GM18520 (cell line): ENCODE data around the gene IPCEF1.

Experiments used
- ATAC-seq: cut with Tn5 transposase; IDR thresholded peaks from one replicate; pipeline ENCODE4 v1.9.1; 2021; ENCODE audit not compliant: unreplicated experiment

The IPCEF1 gene

DNA sequence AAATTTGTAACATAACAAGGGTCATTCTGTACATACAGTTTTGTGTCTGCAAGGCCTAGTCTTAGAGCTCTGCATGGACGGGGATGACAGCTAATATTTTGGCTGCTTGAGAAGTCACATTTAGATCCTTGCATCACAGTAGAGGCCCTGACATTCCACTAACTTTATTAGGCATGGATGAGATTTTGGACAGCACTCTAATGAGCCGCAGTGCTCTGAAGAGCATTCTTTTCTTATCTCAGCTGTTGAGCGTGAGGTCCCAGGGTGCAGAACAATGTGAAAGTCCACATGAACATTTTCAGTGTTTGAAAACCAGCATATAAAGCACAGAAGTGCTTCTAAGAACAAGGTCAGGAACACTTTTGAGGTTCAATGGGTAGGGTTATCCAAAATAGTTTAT lies 58.9 kb downstream of the IPCEF1 start:
- ATAC-seq = no peak

DNA sequence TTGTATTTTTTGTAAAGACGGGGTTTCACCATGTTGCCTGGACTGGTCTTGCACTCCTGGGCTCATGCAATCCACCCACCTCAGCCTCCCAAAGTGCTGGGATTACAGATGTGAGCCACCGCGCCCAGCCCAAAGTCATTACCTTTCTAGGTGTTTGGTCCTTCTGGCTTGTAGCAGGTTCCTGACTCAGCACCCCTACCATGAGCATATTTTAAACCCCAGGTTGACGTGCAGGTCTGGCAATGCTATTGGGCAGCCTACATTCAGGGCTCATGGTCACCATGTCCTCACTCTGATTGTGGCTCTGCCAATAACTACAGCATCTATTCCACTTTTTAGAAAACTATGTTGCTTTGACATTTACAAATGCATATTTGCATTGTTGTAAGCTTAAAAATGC lies 59.4 kb downstream of the IPCEF1 start:
- ATAC-seq = no peak

DNA sequence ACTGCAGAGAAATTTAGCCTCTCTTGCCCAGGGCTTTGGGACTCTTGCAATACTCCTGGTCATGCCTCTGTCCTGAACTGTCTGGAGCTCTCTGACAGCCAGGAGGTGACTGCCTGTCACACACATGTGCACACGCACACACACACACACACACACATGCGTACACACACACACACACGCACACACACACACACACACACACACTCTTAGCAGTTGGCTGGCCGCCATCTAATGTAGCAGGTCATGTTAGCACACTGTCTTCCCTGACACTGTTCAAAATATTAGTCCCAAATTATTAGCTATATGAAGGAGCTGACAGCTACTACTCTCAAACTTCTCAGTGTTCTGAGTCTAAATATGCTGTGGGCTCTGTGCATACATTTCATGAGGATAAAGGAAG lies 60.9 kb downstream of the IPCEF1 start:
- no peak for ATAC-seq

DNA sequence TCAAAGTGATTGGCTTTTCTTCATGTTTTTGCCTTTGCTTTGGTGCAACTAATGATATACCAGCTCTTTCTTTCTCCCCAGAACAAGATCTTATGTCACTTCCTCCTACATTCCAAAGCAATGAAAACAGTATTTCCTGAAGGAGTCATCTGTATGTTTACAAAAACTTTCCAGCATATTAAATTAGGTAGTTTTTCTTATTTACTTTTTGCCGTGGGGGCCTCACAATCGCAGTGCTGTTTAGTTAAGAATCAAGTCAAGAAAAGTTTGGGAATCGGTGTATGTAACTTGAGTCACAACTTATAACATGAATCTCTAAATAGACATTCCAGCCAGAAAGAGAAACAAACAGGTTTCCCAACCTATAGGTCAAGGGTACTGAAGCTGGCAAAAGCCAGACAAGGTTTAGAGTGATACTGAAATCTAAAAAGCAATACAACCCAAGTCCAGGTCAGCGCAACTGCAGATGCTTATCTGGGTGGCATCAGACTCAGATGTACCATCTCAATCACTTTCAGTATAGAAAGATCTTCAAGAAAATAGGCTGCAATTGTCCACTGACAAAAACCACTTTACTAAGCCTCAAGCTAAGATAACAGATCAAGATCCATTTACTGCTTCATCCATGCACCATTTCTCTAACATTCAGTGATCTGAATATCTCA lies 63.6 kb downstream of the IPCEF1 start:
- ATAC-seq = no peak

DNA sequence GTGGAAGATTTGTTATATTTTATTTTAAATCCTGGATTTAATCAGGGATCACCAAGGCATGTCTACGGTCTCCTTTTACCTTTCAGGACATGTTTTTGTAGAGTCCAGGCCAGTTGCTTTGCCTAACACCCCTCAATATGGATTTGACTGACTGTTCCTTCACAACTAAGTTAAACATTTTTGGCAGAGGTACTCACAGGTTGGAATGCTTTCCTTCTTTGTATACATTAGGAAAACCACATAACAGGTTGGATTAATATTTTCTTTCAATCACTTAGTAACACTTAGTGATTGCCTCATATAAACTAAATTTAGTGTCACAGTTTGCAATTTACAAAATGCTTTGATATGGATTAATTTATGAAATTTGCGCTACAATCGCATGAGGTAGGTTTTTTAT lies 64.5 kb downstream of the IPCEF1 start:
- no peak for ATAC-seq

DNA sequence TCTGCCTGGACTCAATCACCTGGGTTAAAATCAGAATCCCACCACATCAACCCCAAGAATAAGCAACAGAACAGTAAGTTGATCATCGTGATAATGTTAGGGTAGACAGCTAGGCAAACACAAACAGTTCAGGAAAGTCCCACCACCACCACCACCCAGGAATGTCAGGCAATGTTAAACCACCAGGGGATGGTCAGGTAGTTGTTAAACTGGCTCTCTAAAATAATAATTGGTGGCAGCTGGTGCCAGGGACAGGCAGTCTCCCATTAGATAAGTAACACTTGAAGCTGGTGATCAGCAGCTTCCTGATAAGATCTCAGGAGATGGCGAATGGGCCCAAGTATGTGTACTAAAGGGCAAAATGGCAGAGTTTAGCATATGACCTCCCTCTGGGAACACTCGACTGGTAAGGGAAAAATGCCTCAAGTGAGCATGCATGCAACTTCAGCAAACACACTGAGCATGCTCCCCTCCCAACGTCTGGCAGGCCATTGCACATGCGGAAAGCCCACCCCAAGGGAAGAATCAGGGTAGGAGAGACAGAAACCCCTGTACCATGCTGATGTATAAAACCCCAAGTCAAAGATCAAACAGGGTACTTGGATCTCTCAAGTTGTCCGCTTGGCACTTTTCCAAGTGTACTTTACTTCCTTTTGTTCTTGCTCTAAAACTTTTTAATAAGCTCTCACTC lies 66.6 kb downstream of the IPCEF1 start:
- ATAC-seq = no peak

DNA sequence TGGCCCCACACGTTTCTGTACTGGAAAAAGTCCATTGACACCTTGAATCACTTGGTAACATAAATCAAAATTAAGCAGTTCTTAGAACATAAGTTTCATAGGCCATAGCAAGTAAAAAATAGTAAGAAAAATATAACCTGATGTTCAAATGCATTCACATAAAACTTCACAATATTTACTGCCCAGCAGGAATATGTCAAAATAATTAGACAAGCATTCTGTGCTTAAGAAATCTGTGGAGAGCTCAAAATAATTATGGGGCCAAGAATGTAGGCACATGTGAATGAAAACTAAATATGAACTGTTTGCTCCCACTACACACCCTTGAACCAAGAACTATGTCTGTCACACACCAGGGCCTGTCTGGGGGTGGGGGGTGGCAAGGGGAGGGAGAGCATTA lies 70.8 kb downstream of the IPCEF1 start:
- ATAC-seq = no peak

DNA sequence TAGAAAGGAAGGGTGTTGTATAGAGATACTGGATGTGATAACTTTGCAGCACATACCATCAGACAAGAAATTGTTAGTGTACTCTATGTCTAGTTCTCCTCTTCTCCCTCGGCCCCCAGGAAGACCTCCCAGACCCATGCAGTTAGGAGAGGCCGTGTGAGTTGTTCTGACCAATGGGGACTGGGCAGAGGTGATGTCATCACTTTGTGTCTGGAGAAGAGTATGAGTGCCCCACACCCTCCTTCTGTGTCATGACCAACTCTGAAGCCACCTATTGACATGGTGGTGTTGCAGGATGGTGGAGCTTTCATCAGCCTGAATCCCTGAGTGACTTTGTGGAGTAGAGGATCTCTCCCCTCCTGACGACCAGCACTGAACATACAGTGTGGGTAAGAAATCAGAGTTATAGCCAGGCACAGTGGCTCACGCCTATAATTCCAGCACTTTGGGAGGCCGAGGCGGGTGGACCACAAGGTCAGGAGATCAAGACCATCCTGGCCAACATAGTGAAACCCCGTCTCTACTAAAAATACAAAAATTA lies 72.2 kb downstream of the IPCEF1 start:
- ATAC-seq = no peak

DNA sequence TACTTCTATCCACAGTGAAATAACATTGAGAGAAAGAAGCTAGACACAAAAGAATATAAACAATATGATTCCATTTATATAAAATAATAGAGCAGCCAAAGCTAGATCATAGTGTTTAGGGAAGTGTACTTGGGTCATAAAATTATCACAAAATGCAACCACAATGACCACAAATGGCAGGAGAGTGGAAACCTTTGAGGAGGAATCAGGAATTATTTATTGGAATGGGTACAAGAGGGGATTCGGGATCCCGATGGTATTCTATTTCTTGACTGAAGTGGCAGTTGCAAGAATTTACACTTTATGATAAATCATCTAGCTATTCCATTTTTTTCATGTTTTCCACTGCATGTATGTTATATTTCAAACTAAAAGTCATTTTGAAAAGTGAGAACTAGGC lies 76.1 kb downstream of the IPCEF1 start:
- ATAC-seq = no peak

DNA sequence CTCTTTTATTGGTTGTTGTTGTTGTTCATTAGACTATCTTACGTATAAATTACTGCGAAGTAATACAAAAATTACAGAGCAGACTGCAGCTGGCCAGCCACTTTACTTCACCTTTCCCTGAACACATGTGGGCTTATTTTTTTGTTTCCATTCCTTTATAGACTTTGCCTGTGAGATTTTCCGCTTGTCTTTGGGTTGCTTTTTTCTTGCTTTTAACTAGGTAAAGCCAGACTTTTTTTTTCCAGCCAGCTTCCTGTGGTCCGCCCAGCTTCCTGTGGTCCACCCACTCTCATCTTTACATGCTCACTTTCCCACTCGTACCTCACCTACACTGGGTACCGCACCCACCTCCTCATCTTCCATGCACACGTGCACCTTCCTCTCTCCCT lies 79.0 kb downstream of the IPCEF1 start:
- ATAC-seq = no peak

DNA sequence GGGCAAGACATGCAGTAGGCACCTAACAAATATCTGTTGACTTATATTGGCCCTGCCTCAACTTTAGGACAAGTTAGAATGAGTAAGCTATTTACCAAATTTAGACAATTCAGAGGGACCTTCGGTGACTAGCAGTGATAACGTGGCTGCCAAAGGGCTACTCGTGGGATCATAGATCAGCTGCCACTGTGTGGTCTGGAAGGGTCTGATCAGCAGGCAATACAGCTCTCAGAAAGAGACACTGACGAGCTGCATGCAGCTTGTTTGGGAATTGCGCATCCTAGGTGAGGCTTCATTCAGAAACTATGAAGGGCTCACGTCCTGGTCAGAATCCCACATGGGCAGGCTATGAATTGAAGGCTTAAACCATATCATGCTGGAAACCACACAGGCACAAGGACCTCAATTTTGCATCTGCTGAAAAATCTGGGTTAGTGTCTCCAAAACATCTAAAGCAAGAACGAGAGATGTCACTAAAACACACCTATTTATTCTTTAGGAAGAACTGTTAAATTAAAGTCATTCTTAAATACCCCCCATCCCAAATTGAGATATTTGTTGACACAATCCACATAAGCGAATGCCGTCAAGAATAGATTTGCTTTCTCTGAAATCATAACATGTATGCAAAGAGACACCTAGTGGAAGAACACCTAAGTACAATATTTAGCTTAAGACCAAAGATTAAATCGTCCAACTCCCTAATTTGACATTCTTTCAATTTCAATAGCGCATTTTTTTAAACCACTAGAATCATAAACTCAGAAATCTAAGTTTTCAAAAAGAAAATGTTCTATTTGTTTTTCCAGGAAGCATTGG lies 79.6 kb downstream of the IPCEF1 start:
- ATAC-seq = peak; percentile 46

DNA sequence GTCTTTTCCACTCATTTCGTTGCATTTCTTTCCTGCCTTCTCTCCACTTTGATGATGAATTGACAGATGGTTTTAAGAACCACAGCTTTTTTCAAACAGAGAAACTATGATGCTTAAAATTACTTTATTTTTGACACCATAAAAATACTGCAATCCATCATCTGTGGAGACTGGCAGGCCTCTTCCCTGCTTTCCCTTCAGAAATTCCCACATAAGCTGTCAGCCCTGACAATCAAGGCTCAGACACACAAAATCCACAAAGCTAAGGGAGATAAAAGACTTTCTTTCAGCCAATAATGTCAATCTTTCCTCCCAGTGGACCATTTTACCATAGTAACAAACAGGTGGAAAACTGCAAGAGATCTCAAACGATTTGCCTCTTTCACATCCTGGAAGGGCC lies 82.4 kb downstream of the IPCEF1 start:
- no peak for ATAC-seq

DNA sequence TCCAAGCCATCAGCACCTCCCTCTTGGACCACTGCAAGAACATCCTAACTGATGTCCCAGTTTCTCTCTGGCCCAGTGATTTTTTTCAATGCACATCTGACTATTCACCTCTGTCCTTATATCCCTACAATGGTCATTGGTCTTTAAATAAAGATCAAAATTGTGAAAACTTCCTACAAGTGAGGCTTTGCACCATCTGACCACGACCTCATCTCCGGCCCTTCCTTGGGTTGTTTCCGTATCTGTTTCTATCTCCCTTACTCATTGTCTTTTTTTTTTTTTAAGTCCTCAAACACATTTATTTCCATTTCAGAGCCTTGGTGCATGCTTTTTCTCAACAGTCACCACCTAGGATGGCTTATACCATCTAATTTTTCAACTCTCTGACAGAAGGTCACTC lies 88.1 kb downstream of the IPCEF1 start:
- no peak for ATAC-seq

DNA sequence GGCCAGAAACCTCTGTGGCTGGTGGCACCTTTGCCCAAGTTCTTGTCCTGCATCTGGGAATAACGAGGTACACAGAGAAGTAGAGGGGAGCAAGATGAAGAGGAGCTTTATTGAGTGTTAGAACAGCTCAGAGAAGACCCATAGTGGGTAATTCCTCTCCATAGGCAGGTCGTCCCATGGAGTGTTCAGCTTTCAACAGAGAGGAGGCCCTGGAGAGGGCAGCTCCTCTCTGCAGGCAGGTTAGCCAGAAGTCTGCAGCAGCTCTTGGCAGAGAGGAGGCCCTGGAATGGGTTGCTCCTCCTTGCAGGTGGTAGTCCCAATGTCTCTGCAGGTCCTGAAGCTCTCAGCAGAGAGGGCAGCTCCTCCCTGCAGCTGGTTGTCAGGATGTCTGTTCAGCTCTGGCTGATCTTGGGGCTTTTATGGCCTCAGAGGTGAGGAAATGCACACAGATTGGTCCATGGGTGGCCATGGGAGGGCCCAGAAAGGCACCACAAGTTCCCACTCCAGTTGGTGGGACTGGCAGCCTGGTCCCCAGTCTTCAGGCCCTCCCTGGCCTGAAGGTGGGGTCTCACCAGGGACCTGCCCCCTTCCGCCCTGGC lies 89.0 kb downstream of the IPCEF1 start:
- ATAC-seq = no peak

DNA sequence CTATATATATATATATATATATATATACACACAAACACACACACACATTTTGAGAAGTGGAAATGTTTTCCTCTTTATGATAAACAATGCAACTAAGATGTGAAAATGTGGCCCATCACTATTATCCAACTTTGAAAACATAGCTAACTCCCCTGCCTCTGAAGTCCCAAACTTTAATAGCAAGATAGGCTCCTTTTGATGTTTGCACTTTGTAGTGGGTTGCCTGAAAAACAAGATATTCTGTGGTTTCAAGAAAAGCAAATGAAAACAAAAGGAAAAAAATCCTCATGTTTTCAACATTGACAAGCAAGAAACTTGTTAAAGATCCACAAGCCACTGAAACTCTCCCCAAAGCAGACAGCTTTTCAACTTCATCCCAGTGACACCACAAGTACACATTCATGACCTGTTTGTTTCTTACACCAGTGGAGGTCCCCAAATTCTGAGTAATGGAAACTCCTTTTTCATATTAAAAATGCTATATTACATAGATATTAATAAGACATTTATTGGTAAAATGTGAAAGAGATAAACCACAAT lies 90.0 kb downstream of the IPCEF1 start:
- ATAC-seq = no peak

DNA sequence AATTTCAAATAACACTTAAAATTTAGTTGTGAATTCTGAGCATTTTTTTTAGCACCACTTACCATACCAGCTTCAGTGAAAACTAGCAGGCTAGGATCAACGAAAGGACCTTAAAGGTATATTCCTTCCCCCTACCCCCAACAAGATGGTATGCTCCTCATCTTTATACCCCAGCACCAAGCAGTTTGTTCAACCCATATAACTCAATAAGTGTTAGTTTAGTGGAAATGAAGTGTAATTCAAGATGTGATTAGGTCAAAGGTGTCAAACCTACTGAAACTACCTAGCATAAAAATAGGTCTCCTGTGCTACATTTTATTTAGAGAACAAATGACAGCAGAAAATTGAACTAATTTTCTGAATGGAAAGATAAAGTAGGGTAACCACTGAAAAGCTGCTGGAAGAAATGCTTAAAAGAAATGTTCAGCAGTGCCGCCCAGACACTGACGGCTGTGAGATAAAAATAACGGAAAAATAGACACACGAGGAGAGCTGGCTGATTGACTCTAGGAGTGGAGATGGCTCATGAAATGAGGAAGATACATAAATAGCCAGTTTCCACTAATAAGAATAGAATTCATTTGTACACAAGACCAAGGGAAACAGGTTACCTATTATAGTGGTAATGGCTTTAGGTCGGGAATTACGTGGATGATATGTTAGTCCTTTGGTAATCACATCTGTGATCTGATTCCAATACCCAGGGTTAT lies 94.8 kb downstream of the IPCEF1 start:
- peak; percentile 36 for ATAC-seq

DNA sequence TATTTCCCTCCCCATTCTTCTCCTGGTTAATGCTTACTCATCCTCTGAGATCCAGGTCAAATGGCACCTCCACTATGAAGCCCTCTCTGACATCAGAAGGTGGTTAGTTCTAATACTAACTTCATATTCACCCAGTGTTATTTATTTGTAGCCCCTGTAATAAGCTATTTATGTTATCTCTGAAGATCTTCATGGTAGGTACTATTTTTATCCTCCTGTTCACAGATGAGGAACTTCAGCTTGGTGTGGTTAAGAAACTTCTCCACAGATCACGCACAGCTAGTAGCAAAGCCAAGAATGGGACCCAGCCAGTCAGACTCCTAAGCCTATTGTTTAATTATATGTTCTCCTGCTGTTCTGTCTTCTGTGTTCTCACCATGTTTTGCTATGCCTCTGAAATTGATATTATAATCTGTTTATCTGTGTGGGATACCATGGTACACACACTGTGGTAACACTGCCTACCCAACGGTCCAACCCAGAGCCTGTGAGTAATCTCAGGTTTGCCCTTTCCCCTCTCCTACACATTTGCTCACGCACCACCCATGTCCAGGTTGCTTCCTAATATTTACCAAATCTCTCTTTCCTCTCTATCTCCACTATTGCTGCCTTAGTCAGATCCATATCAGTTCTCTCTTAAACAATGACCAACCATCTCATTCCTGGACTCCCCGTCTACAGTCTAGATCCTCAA lies 98.4 kb downstream of the IPCEF1 start:
- ATAC-seq = peak; percentile 55

DNA sequence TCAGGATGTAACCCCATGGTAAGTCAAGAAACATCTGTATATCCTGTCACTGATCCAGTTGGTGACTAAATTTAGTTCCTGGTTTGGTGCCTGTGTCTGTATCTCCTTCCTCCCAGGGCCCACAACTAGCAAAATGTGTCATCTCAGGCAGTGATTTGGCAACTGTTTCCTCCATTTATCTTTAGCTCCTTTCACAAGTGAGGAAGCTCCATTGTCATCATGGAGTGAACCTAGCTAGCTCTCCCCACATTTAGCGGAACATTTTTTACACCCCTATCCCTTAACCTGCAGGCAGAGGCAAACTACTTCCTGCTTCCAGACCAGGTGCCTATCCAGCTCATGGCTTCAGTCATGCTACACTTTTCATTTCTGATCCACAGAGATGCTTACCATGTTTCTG lies 99.5 kb downstream of the IPCEF1 start:
- ATAC-seq = no peak

DNA sequence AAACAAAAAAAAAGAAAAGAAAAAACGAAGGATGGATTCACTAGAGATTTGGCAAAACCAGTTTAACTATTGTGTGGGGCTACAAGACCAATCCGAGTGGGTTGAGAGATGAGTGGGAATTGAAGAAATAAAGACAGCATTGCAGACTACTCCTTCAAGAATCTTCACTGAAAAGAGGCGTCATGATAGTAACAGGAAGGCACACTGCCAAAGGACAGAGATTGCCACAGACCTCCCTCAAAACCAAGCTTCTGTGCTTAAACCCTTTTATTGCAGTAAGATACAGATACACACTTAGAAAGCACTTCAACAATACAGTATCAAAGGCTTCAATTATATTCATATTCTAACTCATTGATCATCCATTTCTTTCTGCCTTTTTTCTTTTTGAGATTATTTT lies 103.9 kb downstream of the IPCEF1 start:
- no peak for ATAC-seq

DNA sequence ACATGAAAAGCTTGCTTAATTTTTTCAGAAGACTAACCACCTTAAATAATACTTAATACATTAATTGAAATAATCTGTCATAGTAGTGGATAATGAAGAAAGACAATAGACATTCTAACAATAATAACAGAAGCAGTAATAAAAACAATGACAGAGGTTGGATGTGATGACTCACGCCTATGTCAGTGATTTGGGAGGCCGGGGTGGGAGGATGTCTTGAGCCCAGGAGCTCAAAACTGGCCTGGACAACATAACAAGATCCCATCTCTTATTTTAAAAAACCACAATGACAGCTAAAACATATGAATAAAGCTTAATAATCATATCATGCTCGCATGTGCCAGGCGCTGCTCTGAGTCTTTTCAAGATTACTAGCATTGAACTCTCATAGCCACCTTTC lies 105.5 kb downstream of the IPCEF1 start:
- ATAC-seq = no peak
